Measurements from ENCODE around the gene KBTBD2.

DNA sequence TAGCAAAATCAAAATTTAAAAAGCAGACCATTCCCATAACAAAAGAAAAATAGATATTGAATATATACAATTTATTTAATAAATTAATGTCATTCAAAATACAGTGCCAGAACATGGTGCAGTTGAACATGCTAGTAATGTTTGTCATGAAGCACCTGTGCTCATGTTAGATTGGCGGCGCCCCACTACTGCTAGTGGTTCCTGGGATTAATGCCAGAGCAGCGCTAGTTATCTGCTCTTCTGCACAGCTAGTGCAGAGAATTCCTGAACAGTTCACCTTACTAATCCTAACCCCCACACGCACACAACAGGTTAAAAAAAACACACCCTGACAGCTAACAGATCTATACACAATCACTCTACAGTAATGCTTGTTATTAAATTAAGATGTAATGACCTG, 23.4 kb downstream of the KBTBD2 start:
- TF ChIP-seq CSDC2 (CRISPR knock-in tag; IDR thresholded peaks at IDR 0.05) (no peak), CREB5 (CRISPR knock-in tag; IDR thresholded peaks at IDR 0.05; ENCODE audit: low read depth) (no peak), TOX (CRISPR knock-in tag; IDR thresholded peaks at IDR 0.05; ENCODE audit: borderline replicate concordance) (no peak)
